Astrocyte (in vitro differentiated cells and primary cell): ENCODE results near the gene B4GALT7.

Experiments
- EZH2 ChIP-seq: IDR thresholded peaks from 2 replicates; pipeline ENCODE4 v1.6.1; 2012; ENCODE audit warnings: mild to moderate bottlenecking, low read length, inconsistent platforms; ENCODE audit not compliant: insufficient read depth
- TF ChIP-seq, protein P1 (sequence below): IDR thresholded peaks from 2 replicates; pipeline ENCODE4 v1.5.1; 2011; ENCODE audit warnings: low read depth, mild to moderate bottlenecking, inconsistent platforms, low read length, moderate library complexity; ENCODE audit not compliant: insufficient read depth

DNA sequence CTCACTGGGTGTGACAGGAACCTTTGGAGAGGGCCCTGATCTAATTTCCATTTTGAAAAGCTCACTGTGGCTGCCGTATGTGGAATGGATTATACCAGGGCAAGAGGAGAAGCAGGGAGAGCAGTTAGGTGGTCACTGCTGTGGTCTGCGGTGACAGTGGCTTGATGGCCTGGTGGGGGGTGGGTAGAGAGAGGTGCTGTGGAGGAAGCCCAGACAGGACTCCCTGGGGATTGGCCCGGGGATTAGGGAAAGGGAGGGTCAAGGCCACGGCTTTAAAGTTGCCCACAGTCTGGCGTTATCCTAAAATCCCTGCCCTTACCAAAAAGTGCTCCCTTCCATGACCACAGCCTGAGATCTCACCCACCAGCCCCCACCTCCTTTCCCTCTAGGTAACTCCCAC, 4.7 kb downstream of the B4GALT7 start:
- TF ChIP-seq, protein P1, sequence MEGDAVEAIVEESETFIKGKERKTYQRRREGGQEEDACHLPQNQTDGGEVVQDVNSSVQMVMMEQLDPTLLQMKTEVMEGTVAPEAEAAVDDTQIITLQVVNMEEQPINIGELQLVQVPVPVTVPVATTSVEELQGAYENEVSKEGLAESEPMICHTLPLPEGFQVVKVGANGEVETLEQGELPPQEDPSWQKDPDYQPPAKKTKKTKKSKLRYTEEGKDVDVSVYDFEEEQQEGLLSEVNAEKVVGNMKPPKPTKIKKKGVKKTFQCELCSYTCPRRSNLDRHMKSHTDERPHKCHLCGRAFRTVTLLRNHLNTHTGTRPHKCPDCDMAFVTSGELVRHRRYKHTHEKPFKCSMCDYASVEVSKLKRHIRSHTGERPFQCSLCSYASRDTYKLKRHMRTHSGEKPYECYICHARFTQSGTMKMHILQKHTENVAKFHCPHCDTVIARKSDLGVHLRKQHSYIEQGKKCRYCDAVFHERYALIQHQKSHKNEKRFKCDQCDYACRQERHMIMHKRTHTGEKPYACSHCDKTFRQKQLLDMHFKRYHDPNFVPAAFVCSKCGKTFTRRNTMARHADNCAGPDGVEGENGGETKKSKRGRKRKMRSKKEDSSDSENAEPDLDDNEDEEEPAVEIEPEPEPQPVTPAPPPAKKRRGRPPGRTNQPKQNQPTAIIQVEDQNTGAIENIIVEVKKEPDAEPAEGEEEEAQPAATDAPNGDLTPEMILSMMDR, result no peak
- TF ChIP-seq EZH2, result no peak
